Nephron (organoid): Measurements from ENCODE around the gene AP2B1.

Experiments used
- H3K27ac Mint-ChIP-seq, 3 experiments: 2 replicates each; pipeline ENCODE4 v1.8.0; 2020; ENCODE audit warnings: mixed read lengths in 3 of 3, mild to moderate bottlenecking in 2 of 3, moderate library complexity in 1 of 3
- H3K27me3 Mint-ChIP-seq: 2 replicates; pipeline ENCODE4 v1.8.0; 2021; ENCODE audit warnings: low read depth, mild to moderate bottlenecking, moderate library complexity, mixed read lengths
- H3K36me3 Mint-ChIP-seq: 2 replicates; pipeline ENCODE4 v1.8.0; 2020; ENCODE audit warnings: low read depth, mixed read lengths
- H3K4me1 Mint-ChIP-seq: 2 replicates; pipeline ENCODE4 v1.8.0; 2020; ENCODE audit warnings: mixed read lengths
- H3K4me3 Mint-ChIP-seq, 3 experiments: 2 replicates each; pipeline ENCODE4 v1.8.0; 2020; ENCODE audit warnings: mild to moderate bottlenecking in 3 of 3, mixed read lengths in 3 of 3, moderate library complexity in 2 of 3
- H3K9me3 Mint-ChIP-seq: 2 replicates; pipeline ENCODE4 v1.8.0; 2020; ENCODE audit warnings: mixed read lengths
- TF ChIP-seq, protein P1 (sequence below), 3 experiments: fragments of 200-600 bp; sonication (generic); IDR thresholded peaks; one replicate each; pipeline ENCODE4 v1.5.0; 2021; ENCODE audit warnings: antibody characterized with exemption in 3 of 3; ENCODE audit not compliant: unreplicated experiment in 3 of 3

AP2B1 gene

DNA sequence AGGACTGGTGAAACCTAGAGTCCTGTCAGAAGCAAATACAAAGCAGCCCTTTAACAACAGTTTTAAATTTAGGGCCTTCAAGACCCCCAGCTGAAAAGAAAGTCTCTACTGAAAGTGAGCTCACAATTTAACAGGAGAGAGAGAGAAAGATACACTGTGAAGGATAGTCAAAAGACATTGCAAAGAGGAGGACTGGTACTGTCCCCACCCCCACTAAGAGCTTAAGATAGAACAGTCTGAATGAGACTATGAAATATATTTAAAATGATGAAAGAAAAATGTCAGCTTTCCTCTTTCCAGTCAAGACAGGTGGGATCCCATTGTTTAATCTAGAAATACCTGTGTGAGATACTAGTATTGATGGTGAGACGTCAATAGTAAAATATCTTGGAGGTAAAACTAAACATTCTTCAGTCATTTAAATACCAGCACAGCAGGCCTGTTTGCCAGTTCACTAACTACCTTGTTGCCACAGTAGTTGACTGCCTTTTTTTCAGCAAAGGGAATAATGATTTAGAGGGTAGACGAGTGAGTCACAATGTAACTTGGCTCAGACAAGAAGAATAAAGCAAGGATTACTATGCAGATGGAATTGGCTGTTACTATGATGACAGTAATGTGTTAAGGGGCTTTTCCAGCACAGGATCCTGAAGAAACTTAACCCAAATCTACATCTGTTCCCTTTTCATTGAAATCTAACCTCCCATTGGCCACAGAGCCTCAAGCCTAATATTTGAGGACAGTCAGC is 97.1 kb downstream of the AP2B1 start:
- H3K27ac Mint-ChIP-seq, result no peak overlapping the region
- no peaks in the 10 kb centered on the region for H3K9me3 Mint-ChIP-seq
- TF ChIP-seq, protein P1, sequence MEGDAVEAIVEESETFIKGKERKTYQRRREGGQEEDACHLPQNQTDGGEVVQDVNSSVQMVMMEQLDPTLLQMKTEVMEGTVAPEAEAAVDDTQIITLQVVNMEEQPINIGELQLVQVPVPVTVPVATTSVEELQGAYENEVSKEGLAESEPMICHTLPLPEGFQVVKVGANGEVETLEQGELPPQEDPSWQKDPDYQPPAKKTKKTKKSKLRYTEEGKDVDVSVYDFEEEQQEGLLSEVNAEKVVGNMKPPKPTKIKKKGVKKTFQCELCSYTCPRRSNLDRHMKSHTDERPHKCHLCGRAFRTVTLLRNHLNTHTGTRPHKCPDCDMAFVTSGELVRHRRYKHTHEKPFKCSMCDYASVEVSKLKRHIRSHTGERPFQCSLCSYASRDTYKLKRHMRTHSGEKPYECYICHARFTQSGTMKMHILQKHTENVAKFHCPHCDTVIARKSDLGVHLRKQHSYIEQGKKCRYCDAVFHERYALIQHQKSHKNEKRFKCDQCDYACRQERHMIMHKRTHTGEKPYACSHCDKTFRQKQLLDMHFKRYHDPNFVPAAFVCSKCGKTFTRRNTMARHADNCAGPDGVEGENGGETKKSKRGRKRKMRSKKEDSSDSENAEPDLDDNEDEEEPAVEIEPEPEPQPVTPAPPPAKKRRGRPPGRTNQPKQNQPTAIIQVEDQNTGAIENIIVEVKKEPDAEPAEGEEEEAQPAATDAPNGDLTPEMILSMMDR (IDR thresholded peaks at IDR 0.05; ENCODE audit: unreplicated experiment in 3 of 3), result no peak

DNA sequence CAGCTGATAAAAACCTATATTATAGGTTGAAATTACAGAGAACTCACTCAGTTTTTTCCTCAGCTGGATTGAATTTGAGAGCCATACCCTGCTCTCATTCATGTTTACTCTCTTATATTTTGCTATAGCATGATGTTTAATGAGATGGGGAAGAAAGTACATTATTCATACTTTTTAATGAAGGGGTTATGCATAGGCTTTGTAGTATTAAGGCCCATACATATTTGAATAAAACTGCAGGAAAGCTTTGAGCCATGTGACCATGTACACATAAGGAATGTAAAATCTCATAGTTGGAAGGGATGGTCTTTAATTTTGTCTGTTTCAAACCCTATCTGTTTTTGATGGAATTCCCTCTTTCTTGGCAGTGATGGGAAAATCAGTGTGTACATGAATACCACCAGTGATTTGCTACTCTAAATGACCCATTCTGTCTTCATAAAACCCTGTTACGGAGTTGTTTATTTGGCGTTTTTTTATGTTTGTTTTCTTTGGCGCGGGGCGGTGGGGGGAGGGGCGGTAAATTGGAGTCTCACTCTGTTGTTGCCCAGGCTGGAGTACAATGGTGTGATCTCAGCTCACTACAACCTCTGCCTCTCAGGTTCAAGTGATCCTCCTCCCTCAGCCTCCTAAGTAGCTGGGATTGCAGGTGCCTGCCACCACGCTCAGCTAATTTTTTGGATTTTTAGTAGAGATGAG is 105.5 kb downstream of the AP2B1 start:
- TF ChIP-seq, protein P1 (IDR thresholded peaks at IDR 0.05; ENCODE audit: unreplicated experiment in 3 of 3), result no peak
- H3K9me3 Mint-ChIP-seq, result no peaks in the 10 kb centered on the region
- no peak overlapping the region for H3K27ac Mint-ChIP-seq
- peaks cover 62% of the 10 kb centered on the region for H3K36me3 Mint-ChIP-seq
- no peak overlapping the region for H3K4me3 Mint-ChIP-seq
- H3K4me1 Mint-ChIP-seq, result no peaks in the 10 kb centered on the region
- H3K27me3 Mint-ChIP-seq, result no peaks in the 10 kb centered on the region

More for the DNA sequence above, 97.1 kb downstream of the AP2B1 start:
- H3K4me3 Mint-ChIP-seq, result no peak overlapping the region
- peaks cover 62% of the 10 kb centered on the region for H3K36me3 Mint-ChIP-seq
- no peaks in the 10 kb centered on the region for H3K4me1 Mint-ChIP-seq
- H3K27me3 Mint-ChIP-seq, result no peaks in the 10 kb centered on the region

DNA sequence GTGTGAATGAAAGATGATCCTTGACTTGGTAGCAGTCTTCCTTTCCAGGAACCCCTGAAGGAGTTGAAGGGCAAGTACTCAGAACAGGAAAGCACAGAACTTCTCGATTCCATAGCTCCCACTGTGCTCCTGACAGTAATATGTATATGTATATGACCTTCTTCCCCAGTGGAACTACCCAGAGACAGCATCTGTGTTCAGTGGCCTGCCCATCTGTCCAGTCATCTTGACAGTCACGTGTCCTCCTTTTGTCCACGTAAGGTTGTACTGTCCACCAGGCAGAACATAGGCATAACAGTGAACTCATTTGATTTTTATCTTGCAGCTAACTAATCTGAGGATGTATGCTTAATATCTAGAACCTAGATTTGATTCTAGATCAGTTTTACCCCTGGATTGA is 106.5 kb downstream of the AP2B1 start:
- Mint-ChIP-seq H3K9me3 (no peaks in the 10 kb centered on the region), H3K36me3 (peaks cover 52% of the 10 kb centered on the region), H3K4me3 (no peak overlapping the region), H3K4me1 (no peaks in the 10 kb centered on the region), H3K27me3 (no peaks in the 10 kb centered on the region), H3K27ac (no peak overlapping the region)
- TF ChIP-seq, protein P1 (IDR thresholded peaks at IDR 0.05; ENCODE audit: unreplicated experiment in 3 of 3), result no peak

DNA sequence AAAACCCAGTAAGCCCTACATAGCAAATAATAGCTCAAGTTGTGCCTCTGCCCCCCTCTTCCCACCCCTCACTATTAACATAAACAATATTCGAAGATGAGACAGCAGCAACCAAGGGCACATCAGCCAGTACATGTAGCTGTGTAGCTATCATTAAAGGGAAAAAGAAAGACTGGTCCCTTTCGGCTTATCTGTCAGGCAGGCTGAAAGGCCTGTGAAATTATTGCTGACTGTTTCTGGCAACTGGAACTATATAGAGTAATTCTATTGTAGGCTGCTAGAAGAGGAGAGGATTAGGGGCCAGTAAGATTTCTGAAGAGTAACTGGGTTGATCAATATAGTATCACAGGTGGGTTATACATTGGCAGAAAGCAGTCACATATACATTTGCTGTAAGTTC is 107.8 kb downstream of the AP2B1 start:
- H3K9me3 Mint-ChIP-seq, result no peaks in the 10 kb centered on the region
- H3K36me3 Mint-ChIP-seq, result peaks cover 42% of the 10 kb centered on the region
- H3K27me3 Mint-ChIP-seq, result no peaks in the 10 kb centered on the region
- H3K4me1 Mint-ChIP-seq, result no peaks in the 10 kb centered on the region
- TF ChIP-seq, protein P1 (IDR thresholded peaks at IDR 0.05; ENCODE audit: unreplicated experiment in 3 of 3), result no peak
- no peak overlapping the region for H3K4me3 Mint-ChIP-seq
- H3K27ac Mint-ChIP-seq, result no peak overlapping the region

DNA sequence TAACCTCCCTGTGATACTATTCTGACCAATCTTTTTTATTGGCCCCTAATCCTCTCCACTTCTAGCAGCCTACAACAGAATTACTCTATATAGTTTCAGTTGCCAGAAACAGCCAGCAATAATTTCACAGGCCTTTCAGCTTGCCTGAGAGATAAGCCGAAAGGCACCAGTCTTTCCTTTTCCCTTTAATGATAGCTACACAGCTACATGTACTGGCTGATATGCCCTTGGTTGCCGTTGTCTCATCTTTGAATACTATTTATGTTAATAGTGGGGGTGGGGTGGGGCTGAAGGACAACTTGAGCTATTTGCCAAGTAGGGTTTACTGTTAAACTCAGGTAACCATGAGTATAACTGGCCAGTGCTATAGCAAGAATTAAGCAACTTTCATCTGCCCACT is 108.5 kb downstream of the AP2B1 start:
- Mint-ChIP-seq H3K4me1 (no peaks in the 10 kb centered on the region), H3K27me3 (no peaks in the 10 kb centered on the region), H3K27ac (no peak overlapping the region), H3K9me3 (no peaks in the 10 kb centered on the region), H3K36me3 (peaks cover 35% of the 10 kb centered on the region), H3K4me3 (no peak overlapping the region)
- TF ChIP-seq, protein P1 (IDR thresholded peaks at IDR 0.05; ENCODE audit: unreplicated experiment in 3 of 3), result no peak
